GF-D8 (cell line): ENCODE data around the gene FAHD1.
"Not testable (repeated sequence)": the region's sequence is repeated elsewhere in the genome, so short reads cannot be mapped to it uniquely, and the experiment has no call there.

Experiments
- DNase-seq: peaks from one replicate; lab custom pipeline; 2025; lab: John Stamatoyannopoulos, UW

Gene FAHD1

DNA sequence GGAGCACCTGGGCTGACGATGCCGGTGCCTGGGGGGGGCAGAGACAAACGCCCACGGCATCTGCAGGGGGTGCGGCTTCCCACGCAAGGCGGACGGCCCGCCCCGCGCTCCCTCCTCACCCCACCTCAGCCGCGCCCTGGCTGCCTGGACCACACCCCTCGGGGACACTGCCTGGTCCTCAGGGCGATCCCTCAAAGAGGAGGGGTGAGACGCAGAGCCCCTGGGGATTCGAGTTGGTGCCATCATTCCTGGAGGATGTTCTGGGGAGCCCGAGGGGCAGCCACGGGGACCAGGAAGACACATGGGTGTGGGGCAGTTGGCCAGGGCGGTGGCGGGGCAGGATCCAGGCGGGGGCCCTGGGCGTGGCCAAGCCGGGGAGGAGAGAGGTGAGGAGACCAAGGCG, 37.4 kb upstream of the FAHD1 start:
- DNase-seq, result no peak

DNA sequence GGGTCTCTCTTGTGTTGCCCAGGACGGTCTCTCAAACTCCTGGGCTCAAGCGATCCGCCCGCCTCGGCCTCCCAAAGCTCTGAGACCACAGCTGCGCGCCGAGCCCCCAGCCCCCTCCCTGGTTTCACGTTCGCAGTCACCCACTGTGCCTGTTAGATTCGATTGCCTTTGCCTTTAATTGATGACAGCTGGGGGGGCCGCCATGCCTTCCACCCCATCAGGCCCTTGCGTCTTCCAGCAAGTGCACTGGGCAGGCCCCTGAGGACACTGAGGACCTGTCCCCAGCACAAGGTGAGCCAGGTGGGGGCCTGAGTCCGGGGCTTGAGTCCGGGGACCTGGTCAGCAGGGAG, 36.8 kb upstream of the FAHD1 start:
- DNase-seq, result no peak

DNA sequence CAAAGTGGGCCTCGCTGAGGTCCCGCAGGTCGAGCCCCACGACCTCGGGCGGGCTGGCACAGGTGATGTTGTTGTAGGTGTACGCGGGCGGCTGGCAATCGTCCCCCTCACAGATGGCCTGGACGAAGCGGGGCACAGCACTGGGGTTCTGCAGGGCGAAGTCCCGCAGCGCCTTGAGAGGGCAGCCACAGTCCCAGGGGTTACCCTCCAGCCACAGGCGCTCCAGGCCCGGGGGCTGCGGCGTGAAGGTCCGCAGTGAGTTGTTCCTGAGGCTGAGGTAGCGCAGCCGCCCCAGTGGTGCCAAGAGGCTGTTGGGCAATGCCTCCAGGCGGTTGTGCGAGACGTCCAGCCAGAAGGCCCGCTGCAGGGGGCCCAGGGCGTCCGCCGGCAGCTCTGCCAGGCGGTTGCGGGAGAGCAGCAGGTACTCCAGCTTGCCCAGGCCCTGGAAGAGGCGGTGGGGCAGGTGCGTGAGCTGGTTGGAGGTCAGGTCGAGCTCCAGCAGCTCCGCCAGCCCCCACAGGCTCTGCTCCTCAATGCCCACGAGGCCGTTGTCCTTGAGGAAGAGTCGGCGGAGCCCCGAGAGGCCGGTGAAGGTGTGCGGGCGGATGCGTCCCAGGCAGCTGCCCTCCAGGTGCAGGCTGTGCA, 36.3 kb upstream of the FAHD1 start:
- no peak for DNase-seq

DNA sequence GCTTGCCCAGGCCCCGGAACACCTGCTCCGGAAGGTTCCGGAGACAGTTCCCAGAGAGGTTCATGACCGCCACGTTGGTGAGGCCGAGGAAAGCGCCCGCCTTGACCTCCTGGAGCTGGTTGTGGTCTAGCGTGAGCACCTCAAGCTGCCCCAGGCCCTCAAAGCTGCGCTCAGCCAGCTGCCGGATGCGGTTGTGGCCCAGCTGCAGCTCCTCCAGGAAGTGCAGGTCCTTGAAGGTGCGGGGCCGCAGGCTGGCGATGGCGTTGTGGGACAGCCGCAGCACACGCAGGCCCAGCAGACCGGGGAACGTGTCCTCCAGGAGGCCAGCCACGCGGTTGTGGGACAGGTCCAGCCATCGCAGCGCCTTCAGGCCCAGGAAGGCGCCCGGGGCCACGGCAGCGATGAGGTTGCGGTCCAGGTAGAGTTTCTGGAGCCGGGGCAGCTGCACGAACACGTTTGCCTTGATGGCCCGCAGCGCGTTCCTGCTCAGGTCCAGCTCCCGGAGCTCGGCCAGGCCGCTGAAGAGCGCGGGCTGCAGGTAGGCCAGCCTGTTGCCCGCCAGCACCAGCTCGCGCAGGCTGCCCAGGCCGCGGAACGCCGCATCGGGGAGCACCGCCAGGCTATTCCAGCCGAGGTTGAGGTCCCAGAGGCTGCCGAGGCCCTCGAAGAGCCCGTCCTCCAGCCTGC, 35.6 kb upstream of the FAHD1 start:
- DNase-seq, result no peak

DNA sequence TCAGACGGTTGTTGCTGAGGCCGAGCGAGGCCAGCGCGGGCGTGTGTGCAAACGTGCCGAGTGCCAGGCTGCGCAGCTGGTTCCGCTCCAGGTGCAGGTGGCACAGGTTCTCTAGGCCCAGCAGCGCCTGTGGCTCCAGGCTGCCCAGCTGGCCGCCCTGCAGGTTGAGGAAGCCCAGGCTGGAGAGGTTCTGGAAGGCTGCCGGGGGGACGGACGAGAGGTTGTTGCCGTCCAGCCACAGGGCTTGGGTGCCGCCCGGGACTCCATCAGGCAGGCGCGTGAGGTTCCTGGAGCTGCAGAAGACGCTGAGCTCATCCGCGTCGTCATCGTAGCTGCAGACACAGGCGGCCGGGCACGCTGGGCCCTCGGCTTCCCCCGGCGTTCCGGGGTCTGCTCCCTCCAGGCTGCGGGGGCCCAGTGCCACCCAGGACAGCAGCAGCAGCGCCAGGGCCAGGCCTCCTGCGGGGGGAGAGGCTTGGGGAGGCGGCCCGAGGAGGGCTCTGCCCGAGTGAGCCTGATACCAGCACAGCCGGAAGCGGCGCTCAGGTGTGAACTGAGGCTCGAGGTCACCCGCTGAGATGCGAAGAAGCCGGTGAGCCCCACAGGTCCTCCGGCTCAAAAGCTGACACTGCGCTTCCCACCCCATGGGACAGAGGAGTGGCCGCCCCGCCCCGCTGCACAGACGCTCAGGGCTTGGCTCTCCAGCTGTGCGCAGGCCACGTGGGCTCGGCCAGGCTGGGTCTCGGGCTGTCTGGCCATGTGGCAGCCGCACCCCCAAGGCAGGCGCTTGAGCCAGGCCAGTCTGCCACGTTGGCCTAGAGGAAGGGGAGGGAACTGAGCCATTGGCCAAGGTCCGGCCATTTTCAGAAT, 34.8 kb upstream of the FAHD1 start:
- DNase-seq, result no peak

DNA sequence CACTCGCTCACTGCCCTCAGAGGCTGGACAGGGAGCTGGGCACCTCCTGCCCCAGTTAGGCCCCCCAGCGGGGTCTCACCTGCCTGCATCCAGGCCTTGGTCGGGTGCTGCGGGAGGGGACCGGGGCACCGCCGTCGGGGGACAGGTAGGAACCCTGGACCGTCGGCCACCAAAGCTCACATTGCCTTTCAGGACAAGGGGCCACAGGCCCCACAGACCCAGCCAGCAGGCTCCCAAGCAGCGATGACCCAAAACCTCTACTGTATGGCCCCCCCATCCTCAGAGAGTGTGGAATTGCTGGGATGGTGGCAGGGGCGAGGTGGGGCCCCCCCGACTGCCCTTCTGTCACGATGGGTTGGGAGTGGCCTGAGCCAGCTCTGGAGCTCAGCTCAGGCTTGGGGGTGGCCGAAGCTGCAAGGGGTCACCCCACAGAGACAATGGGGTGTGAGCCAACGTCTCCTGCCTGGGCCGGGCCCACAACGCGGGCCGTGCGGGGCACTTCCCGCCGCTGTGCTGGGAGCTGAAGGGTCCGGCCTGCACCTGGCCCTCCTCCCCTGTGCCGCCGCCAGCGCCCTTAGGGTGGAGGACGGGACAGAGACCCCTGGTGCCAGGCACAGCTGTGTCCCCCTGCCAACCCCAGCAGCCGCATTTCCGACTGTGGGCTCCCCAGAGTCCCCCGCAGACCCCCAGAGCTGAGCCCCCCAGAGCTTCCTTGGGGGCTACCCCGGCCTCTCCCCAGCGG, 34.0 kb upstream of the FAHD1 start:
- no peak for DNase-seq

DNA sequence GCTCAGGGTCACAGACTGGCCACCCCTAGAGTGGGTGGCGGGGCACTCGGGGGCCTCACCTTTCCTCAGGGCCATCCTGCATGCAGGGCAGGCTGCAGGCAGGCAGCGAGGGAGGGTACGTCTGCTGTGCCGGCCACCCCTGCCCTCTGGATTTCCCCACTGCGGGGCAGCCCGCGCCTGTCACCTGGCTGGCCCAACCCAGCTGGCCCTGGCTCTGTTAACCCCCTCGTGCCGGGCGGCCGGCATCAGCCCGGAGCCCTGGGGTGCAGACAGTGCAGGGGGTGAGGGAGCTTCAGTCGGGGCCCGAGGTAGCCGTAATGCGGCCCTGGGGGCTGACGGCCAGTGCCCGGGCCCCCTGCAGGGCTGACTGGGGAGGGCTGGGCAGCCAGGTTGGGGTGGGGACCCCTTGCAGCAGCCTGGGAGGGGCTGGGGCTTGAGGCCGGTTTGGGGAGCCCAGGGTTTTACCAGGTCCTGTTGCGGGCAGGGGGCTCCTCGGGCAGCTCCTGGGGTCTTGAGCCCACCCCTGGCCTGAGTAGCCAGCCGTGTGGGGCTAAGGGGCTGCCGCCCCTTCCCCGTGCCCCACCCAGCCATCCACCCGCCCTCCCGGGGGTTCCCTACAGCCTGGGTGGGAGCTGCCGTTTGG, 33.3 kb upstream of the FAHD1 start, which contains the start of gene IGFALS:
Gene IGFALS, minus strand, starts transcription at position 128 of the 643 bp plus-strand sequence. Its CDS starts 53 bp downstream, at position 75.
- DNase-seq, result no peak

DNA sequence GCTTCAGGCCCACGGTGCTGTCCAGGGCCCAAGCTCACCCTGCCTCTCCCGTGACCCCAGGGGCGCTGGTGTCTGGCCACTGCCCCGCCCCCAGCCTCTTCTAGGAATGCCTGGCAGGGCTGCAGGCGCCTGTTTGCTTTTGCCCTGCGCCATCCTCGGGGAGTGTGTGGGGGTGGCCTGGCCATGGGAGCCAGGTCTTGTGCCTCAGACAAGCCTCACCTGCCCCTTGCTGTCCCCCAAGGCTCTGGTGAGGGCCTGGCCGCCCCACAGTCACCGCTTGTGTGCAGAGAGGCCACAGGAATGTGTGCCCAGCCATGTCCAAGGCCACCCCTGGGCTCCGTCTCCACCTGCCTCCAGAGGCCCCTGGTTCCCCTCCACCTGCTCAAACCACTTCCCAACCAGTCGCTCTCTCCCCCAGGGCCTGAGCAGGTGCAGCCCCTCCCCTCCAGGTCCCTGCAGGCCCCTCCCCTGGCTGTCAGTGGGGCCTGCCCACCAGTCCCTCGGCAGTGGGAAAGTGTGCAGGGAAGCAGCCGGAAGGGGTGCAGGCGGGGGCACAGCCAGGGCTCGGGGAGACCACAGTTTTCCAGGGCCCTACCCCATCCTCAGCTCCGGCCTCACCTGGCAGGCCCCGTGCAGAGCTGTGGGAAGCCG, 32.7 kb upstream of the FAHD1 start:
- no peak for DNase-seq

DNA sequence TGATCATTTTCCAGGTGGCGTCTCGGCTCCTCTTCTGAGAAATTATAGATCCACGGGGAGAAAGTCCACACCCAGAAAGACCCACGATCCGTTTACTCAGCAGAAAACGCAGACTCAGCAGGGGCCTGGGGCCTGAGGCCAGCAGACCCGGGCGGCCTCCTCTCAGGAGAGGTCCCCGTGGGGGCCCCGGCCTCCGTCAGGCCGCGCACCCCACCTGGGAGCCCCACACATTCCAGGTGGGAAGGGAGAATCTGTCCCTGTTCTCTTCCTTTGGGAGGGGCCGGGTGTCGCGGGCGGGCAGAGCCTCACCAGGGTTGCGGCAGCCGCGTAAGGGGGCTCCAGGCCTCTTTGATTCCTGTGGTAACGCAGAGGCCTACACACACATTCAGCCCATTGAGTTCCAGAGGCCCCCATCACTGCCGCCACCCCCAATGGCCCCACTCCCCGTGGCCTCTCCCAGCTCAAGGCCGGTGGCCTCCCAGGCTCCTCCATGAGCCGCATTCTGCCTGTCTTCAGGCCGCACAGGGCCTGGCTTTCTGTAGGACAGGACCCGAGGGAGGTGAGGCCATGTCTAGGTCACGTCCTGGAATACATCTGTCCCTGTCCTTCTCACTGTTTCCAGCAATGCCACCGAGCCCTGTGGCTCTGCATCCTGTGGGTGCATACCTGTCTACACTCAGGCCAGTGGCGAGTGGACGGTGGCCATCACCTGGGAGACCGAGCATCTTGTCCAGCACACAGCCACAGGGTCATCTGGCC, 31.9 kb upstream of the FAHD1 start:
- no peak for DNase-seq

DNA sequence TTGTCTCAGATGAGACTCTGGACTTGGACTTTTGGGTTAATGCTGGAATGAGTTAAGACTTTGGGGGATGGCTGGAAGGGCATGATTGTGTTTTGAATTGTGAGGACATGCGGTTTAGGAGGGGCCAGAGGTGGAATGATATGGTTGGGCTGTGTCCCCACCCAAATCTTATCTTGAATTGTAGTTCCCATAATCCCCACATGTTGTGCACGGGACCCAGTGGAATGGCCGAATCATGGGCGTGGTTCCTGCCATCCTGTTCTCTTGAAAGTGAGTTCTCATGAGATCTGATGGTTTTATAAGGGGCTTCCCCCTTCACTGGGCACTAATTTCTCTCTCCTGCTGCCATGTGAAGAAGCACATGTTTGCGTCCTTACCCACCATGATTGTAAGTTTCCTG, 27.7 kb upstream of the FAHD1 start:
- DNase-seq, result not testable (repeated sequence)

DNA sequence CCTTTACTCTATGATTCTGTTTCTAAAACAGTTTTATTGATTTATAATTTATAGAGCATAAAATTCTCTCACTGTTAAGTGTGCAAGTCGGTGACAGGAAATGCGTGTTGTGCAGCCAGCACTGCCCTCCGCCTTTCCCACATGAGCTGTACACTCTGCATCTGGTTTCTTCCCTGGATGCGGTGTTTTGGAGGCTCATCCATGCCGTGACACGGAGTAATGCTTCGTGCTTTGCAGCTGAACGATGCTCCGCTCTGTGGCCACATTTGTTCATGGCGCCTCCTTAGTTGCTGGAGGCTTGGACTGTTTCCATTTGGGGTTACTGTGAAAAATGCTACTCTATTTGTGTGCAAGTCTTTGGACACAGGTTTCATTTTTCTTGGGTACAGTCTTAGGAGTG, 26.3 kb upstream of the FAHD1 start:
- DNase-seq, result no peak

DNA sequence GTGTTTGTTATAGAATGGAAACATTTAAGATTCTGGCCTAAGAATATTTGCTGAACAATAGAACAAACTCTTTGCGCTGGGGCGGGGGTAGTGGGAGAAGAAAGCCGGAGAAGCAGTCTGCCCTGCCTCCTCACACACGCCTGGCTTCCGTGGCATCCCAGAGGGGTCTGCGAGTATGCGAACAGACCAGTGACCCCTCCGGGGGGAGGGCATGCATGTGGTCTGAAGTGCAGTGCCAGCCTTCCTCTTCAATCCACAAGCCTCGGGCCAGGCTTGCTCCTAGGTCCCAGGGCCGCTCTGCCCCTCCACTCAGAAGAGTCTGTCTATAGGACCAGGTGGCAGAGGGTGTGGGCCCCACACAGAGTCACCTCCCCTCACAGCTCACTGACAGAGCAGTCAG, 19.4 kb upstream of the FAHD1 start:
- DNase-seq, result no peak

DNA sequence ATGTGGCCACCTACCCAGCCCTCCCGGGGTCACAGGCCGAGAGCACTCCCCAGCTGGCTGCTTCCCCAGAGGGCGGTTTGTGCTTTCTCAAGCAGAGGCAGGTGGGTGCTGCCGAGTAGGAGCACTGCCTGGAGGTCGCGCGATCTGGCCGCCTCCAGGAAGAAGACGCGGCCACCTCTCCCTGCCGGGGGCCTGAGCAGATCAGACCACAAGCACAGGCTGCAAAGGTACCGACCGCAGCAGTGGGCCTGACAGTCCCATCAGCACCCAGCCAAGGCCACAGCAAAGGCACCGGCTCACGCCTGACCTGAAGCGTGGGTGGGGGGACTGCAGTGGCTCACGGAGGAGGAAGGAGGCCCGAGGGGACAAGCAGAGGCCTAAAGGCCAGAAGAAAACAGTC, 18.3 kb upstream of the FAHD1 start:
- no peak for DNase-seq

DNA sequence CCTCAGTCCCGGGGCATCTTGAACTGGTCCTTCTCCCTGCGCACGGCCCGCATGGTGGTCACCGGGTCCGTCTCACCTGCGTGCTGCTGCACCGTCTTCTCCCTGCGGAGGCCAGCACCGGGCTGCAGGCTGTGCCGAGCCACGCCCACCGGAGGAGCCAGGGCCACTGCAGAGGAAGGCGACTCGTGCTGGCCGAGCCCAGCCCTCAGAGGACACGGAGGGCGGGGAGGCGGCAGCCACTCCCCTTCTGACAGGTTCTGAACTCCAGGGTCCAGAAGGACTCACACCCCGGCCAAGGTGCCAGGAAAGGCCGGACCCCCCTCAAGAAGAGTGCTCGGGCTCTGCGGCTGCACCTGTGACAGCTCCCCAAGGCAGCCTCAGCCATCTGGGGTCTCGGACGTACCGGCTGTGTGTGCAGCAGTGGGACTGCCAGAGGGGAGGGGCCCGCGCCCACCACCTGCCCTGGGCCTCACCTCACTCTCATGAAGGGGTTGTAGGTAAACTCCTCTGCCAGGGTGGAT, 17.7 kb upstream of the FAHD1 start:
- DNase-seq, result no peak

DNA sequence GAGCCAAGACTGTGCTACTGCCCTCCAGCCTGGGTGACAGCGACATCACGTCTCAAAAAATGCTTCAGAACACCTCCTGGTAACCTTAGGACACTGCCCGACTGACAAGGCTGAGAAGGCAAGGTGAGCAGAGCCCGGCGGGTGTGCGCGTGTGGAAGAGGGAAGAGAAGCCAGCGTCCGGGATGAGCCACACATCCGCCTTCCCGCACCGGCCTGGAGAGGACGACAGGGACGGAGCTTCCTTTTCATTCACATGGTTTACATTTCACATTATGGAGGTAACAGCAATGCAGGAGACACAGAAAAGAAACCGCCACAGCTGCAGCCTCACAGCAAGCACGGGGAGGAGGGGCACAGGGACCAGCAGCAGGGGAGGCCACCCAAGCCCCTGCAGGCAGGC, 16.9 kb upstream of the FAHD1 start:
- no peak for DNase-seq

DNA sequence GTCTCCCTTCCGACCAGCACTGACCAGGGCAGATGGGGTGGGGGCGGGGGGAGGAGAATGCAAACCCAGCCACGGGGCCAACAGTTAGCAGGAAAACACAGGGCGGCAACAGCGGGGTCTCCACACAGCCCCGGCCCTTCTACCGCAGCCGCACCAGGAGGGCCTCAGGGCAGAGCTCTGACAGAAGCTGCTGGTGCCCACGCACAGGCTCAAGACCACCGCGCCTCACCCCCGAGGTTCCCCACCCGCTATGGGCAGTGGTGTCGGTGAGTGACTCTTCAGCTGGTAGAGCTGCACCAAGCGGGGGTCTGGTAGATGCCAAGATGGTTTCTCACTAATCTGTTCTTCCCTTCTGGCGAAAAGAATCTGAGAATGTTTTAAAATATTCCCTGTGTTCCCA, 16.5 kb upstream of the FAHD1 start:
- no peak for DNase-seq

DNA sequence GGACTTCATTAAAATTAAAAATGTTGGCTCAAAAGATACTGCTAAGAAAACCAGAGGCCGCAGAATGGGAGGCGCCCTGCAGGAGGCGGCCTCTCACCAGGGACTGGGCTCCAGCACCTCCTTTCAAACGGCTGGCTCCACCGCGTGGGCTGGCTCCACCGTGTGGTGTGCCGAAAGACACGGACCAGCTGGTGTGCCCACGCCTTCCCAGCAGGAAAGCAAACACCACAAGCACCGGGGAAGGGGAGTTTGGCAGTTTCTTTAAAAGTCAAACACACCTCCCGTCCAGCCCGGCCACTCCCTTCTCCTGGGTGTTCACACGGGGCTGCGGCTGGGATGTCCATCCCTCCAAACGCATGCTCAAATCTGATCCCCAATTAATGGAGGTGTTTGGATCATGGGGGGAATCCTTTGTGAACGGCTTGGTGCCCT, 14.3 kb upstream of the FAHD1 start:
- DNase-seq, result no peak

DNA sequence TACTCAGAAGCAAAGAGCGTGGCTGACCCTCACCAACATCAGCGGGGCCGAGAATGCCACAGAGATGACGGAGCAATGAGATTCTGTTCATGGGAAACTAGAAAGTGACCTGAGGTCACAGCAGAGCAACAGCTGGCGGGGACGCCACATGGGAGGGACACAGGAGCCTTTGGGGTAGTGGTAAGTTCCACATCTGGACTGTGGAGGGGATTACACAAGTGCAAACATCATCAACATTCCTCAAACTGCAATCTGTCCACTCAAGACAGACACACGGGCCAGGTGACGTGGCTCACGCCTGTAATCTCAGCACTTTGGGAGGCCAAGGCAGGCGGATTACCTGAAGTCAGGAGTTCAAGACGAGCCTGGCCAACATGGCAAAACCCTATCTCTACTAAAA, 11.5 kb upstream of the FAHD1 start:
- DNase-seq, result no peak

DNA sequence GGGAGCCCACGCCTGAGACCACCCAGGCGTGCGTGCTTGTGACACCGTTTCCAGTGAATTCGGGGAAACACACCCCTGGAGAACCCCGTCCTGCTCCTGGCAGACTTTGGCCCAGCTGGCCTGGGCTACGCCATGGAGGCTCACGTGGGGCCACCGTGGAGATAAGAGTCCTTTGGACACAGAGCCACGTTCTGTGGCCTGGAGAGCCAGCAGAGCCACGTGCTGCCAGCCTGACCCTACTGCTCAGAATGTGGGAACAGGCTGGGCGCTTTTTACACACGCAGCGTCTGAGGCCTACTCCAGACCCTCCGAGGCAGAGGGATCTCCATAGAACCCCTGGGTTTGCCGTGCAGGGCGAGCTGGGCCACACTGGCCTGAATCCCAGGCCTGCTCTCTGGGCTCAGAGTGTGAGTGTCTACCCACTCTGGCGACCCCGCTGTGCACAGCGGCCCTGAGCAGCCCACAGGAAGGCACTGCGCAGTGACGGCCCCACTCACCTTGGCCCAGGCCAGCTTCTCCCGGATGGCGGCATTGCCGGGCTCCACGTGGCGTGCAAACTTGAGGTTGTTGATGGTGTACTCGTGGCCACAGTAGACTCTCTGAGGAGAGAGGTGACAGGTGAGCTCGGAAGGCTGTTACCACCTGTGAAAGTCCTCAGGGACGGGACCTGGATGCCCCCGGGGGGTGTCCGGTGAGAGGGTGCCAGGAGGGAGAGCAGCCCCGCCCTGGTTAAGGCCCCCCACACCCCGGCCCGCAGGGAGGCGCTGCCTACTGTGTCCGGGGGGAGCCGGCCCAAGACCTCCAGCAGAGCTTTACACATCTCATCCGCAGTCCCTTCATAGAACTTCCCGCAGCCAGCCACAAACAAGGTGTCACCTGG, 10.4 kb upstream of the FAHD1 start:
- DNase-seq, result no peak

DNA sequence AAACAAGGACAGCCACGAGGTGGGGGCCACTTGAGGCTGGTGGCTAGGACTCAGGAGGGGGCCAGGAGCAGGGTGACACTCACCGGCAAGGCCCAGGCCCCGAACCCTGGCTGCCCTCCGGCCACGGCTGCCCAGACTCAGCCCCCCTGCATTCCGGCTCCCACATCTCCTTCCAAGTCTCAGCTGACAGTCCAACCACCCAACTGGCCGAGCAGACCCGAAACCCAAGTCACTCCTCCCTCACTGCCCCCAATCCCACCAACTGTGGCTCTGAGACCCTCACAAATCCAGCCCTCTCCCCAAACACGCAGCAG, 9.8 kb upstream of the FAHD1 start:
- DNase-seq, result no peak
